HG03103 (cell line): Measurements from ENCODE around the gene CDC25C.
"Not testable (repeated sequence)": the region's sequence is repeated elsewhere in the genome, so short reads cannot be mapped to it uniquely, and the experiment has no call there.

Source experiments
- ATAC-seq: cut with Tn5 transposase; IDR thresholded peaks from one replicate; pipeline ENCODE4 v1.9.1; 2021; ENCODE audit warnings: low read depth; ENCODE audit not compliant: unreplicated experiment

Gene CDC25C

GRCh38 chr5:138282920-138283742 is 48.5 kb downstream of the CDC25C start:
- no peak for ATAC-seq

GRCh38 chr5:138280915-138281314 is 50.7 kb downstream of the CDC25C start:
- no peak for ATAC-seq

GRCh38 chr5:138276402-138277054 is 55.1 kb downstream of the CDC25C start:
- no peak for ATAC-seq

- no peak for ATAC-seq
Measured at GRCh38 chr5:138275895-138276294, 55.7 kb downstream of the CDC25C start.

GRCh38 chr5:138275379-138275782 is 56.2 kb downstream of the CDC25C start:
- ATAC-seq, result no peak

- no peak for ATAC-seq
Measured at GRCh38 chr5:138274189-138274853, 57.3 kb downstream of the CDC25C start, which contains the start of gene GFRA3. GFRA3 (minus strand) TSS chr5:138274621; CDS start chr5:138274424, 197 bp downstream.

- ATAC-seq, result no peak
Measured at GRCh38 chr5:138273834-138274188, 57.8 kb downstream of the CDC25C start.

- ATAC-seq, result no peak
Measured at GRCh38 chr5:138272681-138273080, 58.9 kb downstream of the CDC25C start.

- ATAC-seq, result no peak
Measured at GRCh38 chr5:138271281-138271680, 60.3 kb downstream of the CDC25C start.

- ATAC-seq, result no peak
Measured at GRCh38 chr5:138264183-138264582, 67.4 kb downstream of the CDC25C start.

- no peak for ATAC-seq
Measured at GRCh38 chr5:138263581-138263980, 68.0 kb downstream of the CDC25C start.

- ATAC-seq, result no peak
Measured at GRCh38 chr5:138258704-138259292, 72.8 kb downstream of the CDC25C start.

- ATAC-seq, result no peak
Measured at GRCh38 chr5:138257583-138257982, 74.0 kb downstream of the CDC25C start.

GRCh38 chr5:138252944-138253343 is 78.7 kb downstream of the CDC25C start:
- no peak for ATAC-seq

- ATAC-seq, result not testable (repeated sequence)
Measured at GRCh38 chr5:138247800-138248199, 83.8 kb downstream of the CDC25C start.

- ATAC-seq, result no peak
Measured at GRCh38 chr5:138246822-138247221, 84.8 kb downstream of the CDC25C start.

GRCh38 chr5:138246334-138246733 is 85.3 kb downstream of the CDC25C start:
- no peak for ATAC-seq

GRCh38 chr5:138245717-138246116 is 85.9 kb downstream of the CDC25C start:
- no peak for ATAC-seq

GRCh38 chr5:138243794-138244193 is 87.8 kb downstream of the CDC25C start:
- ATAC-seq, result no peak

GRCh38 chr5:138241688-138242571 is 89.7 kb downstream of the CDC25C start:
- ATAC-seq, result no peak
